A673 (cell line): Measurements from ENCODE around the gene DOK4. TPM values are rescaled to one million over a fixed set of nuclear protein-coding genes. Genes with fewer than 3 reads are reported as not detected.

ENCODE experiments used
- BruUV-seq: library from RNA; stranded (reverse); fragments of 400-500 nt; replicated peaks from 2 replicates; lab custom pipeline; 2021; lab: Mats Ljungman, UMichigan
- CTCF ChIA-PET: fragments of 300-600 bp; sonication (Branson Sonifier 250); formaldehyde crosslinking; loops from one replicate; lab custom pipeline; 2022; ENCODE audit warnings: antibody characterized with exemption; lab: Charles Lee
- POLR2A ChIA-PET: fragments of 300-600 bp; sonication (Branson Sonifier 250); formaldehyde crosslinking; loops from one replicate; lab custom pipeline; 2022; ENCODE audit warnings: antibody characterized with exemption; ENCODE audit not compliant: low non-redundant PET; lab: Charles Lee
- DNase-seq: peaks from one replicate; pipeline ENCODE4 v3.0.0-alpha.2; 2015; ENCODE audit warnings: low spot score
- H3K27ac ChIP-seq: fragments of 200-600 bp; sonication (generic); 2 replicates; pipeline ENCODE4 v1.5.1; 2016; ENCODE audit warnings: mixed run types, low read depth, mild to moderate bottlenecking, mixed read lengths, antibody characterized with exemption, low read length; ENCODE audit not compliant: poor library complexity, severe bottlenecking
- H3K27me3 ChIP-seq: fragments of 200-600 bp; sonication (generic); replicated peaks from 2 replicates; pipeline ENCODE4 v1.6.1; 2017; ENCODE audit warnings: mixed run types, low read depth, mild to moderate bottlenecking, mixed read lengths, antibody characterized with exemption, low read length; ENCODE audit not compliant: insufficient read depth, poor library complexity
- H3K36me3 ChIP-seq: fragments of 200-600 bp; sonication (generic); 2 replicates; pipeline ENCODE4 v1.6.1; 2016; ENCODE audit warnings: mixed run types, mild to moderate bottlenecking, mixed read lengths, antibody characterized with exemption, low read length; ENCODE audit not compliant: insufficient read depth, poor library complexity, severe bottlenecking
- H3K4me1 ChIP-seq: fragments of 200-600 bp; sonication (generic); 2 replicates; pipeline ENCODE4 v1.6.1; 2017; ENCODE audit warnings: mixed run types, mild to moderate bottlenecking, mixed read lengths, antibody characterized with exemption, low read length; ENCODE audit not compliant: insufficient read depth, poor library complexity, severe bottlenecking
- H3K4me3 ChIP-seq: fragments of 200-600 bp; sonication (generic); 2 replicates; pipeline ENCODE4 v1.5.1; 2016; ENCODE audit warnings: low read depth, mixed run types, mild to moderate bottlenecking, mixed read lengths, low read length; ENCODE audit not compliant: poor library complexity, severe bottlenecking
- H3K9me3 ChIP-seq: fragments of 200-600 bp; sonication (generic); 2 replicates; pipeline ENCODE4 v1.6.1; 2016; ENCODE audit warnings: mixed run types, low read depth, mild to moderate bottlenecking, mixed read lengths, antibody characterized with exemption, low read length; ENCODE audit not compliant: poor library complexity, severe bottlenecking
- CTCF ChIP-seq: fragments of 300-800, 200-600 bp; sonication (generic); conservative IDR thresholded peaks from 2 replicates; pipeline ENCODE4 v1.5.1; 2017; ENCODE audit warnings: low read depth, mild to moderate bottlenecking, antibody characterized with exemption, low read length, moderate library complexity, mixed read lengths
- EZH2 ChIP-seq: fragments of 200-600 bp; sonication (generic); IDR thresholded peaks from 2 replicates; pipeline ENCODE4 v1.6.1; 2017; ENCODE audit warnings: borderline replicate concordance, low read depth, mild to moderate bottlenecking, mixed read lengths, antibody characterized with exemption, low read length; ENCODE audit not compliant: poor library complexity, severe bottlenecking
- intact Hi-C: fragments of 100-400 bp; cut with micrococcal nuclease; formaldehyde crosslinking; loops from one replicate; pipeline ENCODE4 v1.10.0; 2022; ENCODE audit not compliant: unreplicated experiment
- total RNA-seq: library from RNA; stranded (reverse); gene quantifications from 2 replicates; pipeline ENCODE4 v1.2.3, GENCODE V29; 2021

The DOK4 gene
- total RNA-seq, 1 experiment from 2014 or later = 14.3 TPM

- H3K36me3 ChIP-seq = peaks cover 4% of the 10 kb centered on the region
- ChIA-PET POLR2A (interaction anchor here (0.7 kb wide), 1 partner anchor 256 kb away, joined by 13 read pairs; no protein-coding TSS in a partner anchor), CTCF (no interaction called here)
- H3K4me1 ChIP-seq = peaks cover 15% of the 10 kb centered on the region
- no peaks in the 10 kb centered on the region for H3K9me3 ChIP-seq
- H3K4me3 ChIP-seq = peak overlapping the region; percentile 49
- DNase-seq = peak; percentile 73
- TF ChIP-seq CTCF = no peak
- no peak for TF ChIP-seq EZH2
- no TSS peak for BruUV-seq
- no peaks in the 10 kb centered on the region for H3K27me3 ChIP-seq
- intact Hi-C loops = no loop called here
- peak overlapping the region; percentile 30 for H3K27ac ChIP-seq
Measured at GRCh38 chr16:57479205-57479975, 6.9 kb downstream of the DOK4 start.

- intact Hi-C loops = no loop called here
- H3K36me3 ChIP-seq = peaks cover 11% of the 10 kb centered on the region
- H3K27me3 ChIP-seq = no peaks in the 10 kb centered on the region
- no peak overlapping the region for H3K27ac ChIP-seq
- ChIA-PET POLR2A (no interaction called here), CTCF (no interaction called here)
- H3K9me3 ChIP-seq = no peaks in the 10 kb centered on the region
- BruUV-seq = no TSS peak
- H3K4me1 ChIP-seq = peaks cover 15% of the 10 kb centered on the region
- peak overlapping the region; percentile 49 for H3K4me3 ChIP-seq
- TF ChIP-seq CTCF = no peak
- TF ChIP-seq EZH2 = no peak
- no peak for DNase-seq
Measured at GRCh38 chr16:57478396-57479204, 7.7 kb downstream of the DOK4 start.

- TF ChIP-seq EZH2 (no peak), CTCF (no peak)
- Histone ChIP-seq H3K27ac (no peak overlapping the region), H3K4me1 (peaks cover 18% of the 10 kb centered on the region), H3K36me3 (peaks cover 19% of the 10 kb centered on the region), H3K27me3 (no peaks in the 10 kb centered on the region), H3K9me3 (no peaks in the 10 kb centered on the region), H3K4me3 (no peak overlapping the region)
- intact Hi-C loops = no loop called here
- no peak for DNase-seq
- no TSS peak for BruUV-seq
- POLR2A ChIA-PET = no interaction called here
- CTCF ChIA-PET = no interaction called here
Measured at GRCh38 chr16:57477531-57478202, 8.6 kb downstream of the DOK4 start.
